K562 (cell line): Measurements from ENCODE around the gene UCP3. TPM values are rescaled to one million over a fixed set of nuclear protein-coding genes. Genes with fewer than 3 reads are reported as not detected.

Source experiments
- ARID1B ChIP-seq: fragments of 450-650 bp; IDR thresholded peaks from 2 replicates; pipeline ENCODE4 v1.6.1; 2016; ENCODE audit warnings: antibody characterized with exemption, mild to moderate bottlenecking, inconsistent platforms
- CEBPB ChIP-seq: fragments of 450-650 bp; IDR thresholded peaks from 2 replicates; pipeline ENCODE4 v1.6.1; 2016; ENCODE audit warnings: missing genetic modification characterization, missing compliant biosample characterization
- CEBPG ChIP-seq, 3 experiments: fragments of 200-800 bp in 1 of 3; sonication (Bioruptor generic) in 1 of 3; sonication (generic) in 1 of 3; formaldehyde crosslinking in 1 of 3; IDR thresholded peaks in 2 of 3; conservative IDR thresholded peaks in 1 of 3; 2 replicates each; pipeline versions ENCODE4 v1.6.1 to v1.8.0; 2016 to 2022; ENCODE audit warnings: missing compliant biosample characterization in 2 of 3, missing genetic modification characterization in 2 of 3, mild to moderate bottlenecking in 1 of 3, missing genetic modification reagents in 1 of 3
- FOS ChIP-seq: IDR thresholded peaks from 3 replicates; pipeline ENCODE4 v1.6.1; 2011; ENCODE audit not compliant: insufficient read length; ENCODE audit errors: extremely low read depth
- HDAC8 ChIP-seq: fragments of 450-650 bp; IDR thresholded peaks from 2 replicates; pipeline ENCODE4 v1.6.1; 2016; ENCODE audit warnings: mild to moderate bottlenecking, missing genetic modification characterization, moderate library complexity, missing compliant biosample characterization
- ILF3 ChIP-seq: fragments of 450-650 bp; IDR thresholded peaks from 2 replicates; pipeline ENCODE4 v1.6.1; 2018; ENCODE audit warnings: antibody characterized with exemption, mild to moderate bottlenecking, moderate library complexity, borderline replicate concordance
- JUN ChIP-seq, 2 experiments: sonication (generic) in 1 of 2; formaldehyde crosslinking in 1 of 2; IDR thresholded peaks; 2 replicates each; pipeline versions ENCODE4 v1.6.1 to v1.8.0; 2012 to 2022; ENCODE audit warnings: borderline replicate concordance in 2 of 2, mild to moderate bottlenecking in 2 of 2, improper control_type of control experiment in 1 of 2, low read depth in 1 of 2, low read length in 1 of 2, missing genetic modification reagents in 1 of 2
- MED1 ChIP-seq: sonication (generic); formaldehyde crosslinking; IDR thresholded peaks from 2 replicates; pipeline ENCODE4 v1.8.1; 2023; ENCODE audit warnings: missing genetic modification reagents, borderline replicate concordance
- MYNN ChIP-seq, 2 experiments: sonication (generic); formaldehyde crosslinking in 1 of 2; IDR thresholded peaks; 2 replicates each; pipeline versions ENCODE4 v1.5.0 to v1.6.1; 2016 to 2020; ENCODE audit warnings: antibody characterized with exemption in 1 of 2, missing genetic modification reagents in 1 of 2
- POLR2AphosphoS5 ChIP-seq: IDR thresholded peaks from 2 replicates; pipeline ENCODE4 v1.6.1; 2011; ENCODE audit warnings: mild to moderate bottlenecking, low read depth, low read length, moderate library complexity; ENCODE audit not compliant: control insufficient read depth, insufficient read depth
- RAD21 ChIP-seq, 2 experiments: fragments of 250-450 bp in 1 of 2; fragments of 450-650 bp in 1 of 2; sonication (Bioruptor Pico) in 1 of 2; formaldehyde crosslinking in 1 of 2; IDR thresholded peaks in 1 of 2; conservative IDR thresholded peaks in 1 of 2; 2 replicates each; pipeline versions ENCODE4 v1.4.0 to v1.8.0; 2020 to 2022; ENCODE audit warnings: mild to moderate bottlenecking in 2 of 2, moderate library complexity in 1 of 2
- SMARCE1 ChIP-seq: fragments of 450-650 bp; IDR thresholded peaks from 2 replicates; pipeline ENCODE4 v1.7.1; 2016; ENCODE audit warnings: mild to moderate bottlenecking
- TAF7 ChIP-seq: fragments of 450-650 bp; IDR thresholded peaks from 2 replicates; pipeline ENCODE4 v1.6.1; 2016; ENCODE audit warnings: missing genetic modification characterization, missing compliant biosample characterization
- ZNF232 ChIP-seq: sonication (generic); formaldehyde crosslinking; IDR thresholded peaks from 2 replicates; pipeline ENCODE4 v1.8.0; 2022; ENCODE audit warnings: mild to moderate bottlenecking, missing genetic modification reagents
- polyA plus RNA-seq, 8 experiments: library from polyadenylated mRNA; depleted of rRNA in 4 of 8; stranded (reverse) in 5 of 8; unstranded in 3 of 8; fragments of >200 nt; fragmentation: Nextera tagmentation in 2 of 8; fragmentation: Illumina TruSeq in 1 of 8; extraction: Ambion mirVana in 2 of 8; extraction: Trizol in 1 of 8; gene quantifications; 2 replicates each; pipeline versions ENCODE4 v1.2.1 to v1.2.3, GENCODE V29; 2011 to 2014; ENCODE audit warnings: inconsistent platforms in 1 of 8, missing spikeins in 1 of 8
- total RNA-seq, 7 experiments: library from RNA; depleted of rRNA in 6 of 7; stranded (reverse); fragments of >200 nt in 6 of 7; fragmentation: Illumina TruSeq in 2 of 7; extraction: Trizol in 2 of 7; gene quantifications; 2 replicates each; pipeline versions ENCODE4 v1.2.1 to v1.2.3, GENCODE V29; 2011 to 2021; ENCODE audit warnings: low replicate concordance in 1 of 7
- TF ChIP-seq, protein P1 (sequence below): fragments of 250-450 bp; sonication (Bioruptor Pico); IDR thresholded peaks from 2 replicates; pipeline ENCODE4 v1.5.0; 2022; ENCODE audit warnings: mild to moderate bottlenecking
- TF ChIP-seq, protein P2 (sequence below): fragments of 250-450 bp; sonication (Bioruptor Pico); IDR thresholded peaks from 2 replicates; pipeline ENCODE4 v1.5.0; 2021; ENCODE audit warnings: mild to moderate bottlenecking, borderline replicate concordance
- TF ChIP-seq, protein P3 (sequence below), 3 experiments: fragments of 200-800 bp in 1 of 3; fragments of 250-450 bp in 1 of 3; fragments of 450-650 bp in 1 of 3; sonication (Bioruptor Pico) in 1 of 3; sonication (Bioruptor generic) in 1 of 3; formaldehyde crosslinking in 1 of 3; IDR thresholded peaks; 2 replicates each; pipeline versions ENCODE4 v1.6.1 to v1.8.0; 2016 to 2022; ENCODE audit warnings: mild to moderate bottlenecking in 2 of 3, missing genetic modification characterization in 2 of 3, missing compliant biosample characterization in 1 of 3, moderate library complexity in 1 of 3

Gene UCP3
- total and polyA plus RNA-seq, 9 of the 15 experiments (the other 6 are each of a cell fraction or from before 2014, with no cell fraction given) = 0.05 to 0.65 (median 0.25) TPM; not detected in 2

DNA sequence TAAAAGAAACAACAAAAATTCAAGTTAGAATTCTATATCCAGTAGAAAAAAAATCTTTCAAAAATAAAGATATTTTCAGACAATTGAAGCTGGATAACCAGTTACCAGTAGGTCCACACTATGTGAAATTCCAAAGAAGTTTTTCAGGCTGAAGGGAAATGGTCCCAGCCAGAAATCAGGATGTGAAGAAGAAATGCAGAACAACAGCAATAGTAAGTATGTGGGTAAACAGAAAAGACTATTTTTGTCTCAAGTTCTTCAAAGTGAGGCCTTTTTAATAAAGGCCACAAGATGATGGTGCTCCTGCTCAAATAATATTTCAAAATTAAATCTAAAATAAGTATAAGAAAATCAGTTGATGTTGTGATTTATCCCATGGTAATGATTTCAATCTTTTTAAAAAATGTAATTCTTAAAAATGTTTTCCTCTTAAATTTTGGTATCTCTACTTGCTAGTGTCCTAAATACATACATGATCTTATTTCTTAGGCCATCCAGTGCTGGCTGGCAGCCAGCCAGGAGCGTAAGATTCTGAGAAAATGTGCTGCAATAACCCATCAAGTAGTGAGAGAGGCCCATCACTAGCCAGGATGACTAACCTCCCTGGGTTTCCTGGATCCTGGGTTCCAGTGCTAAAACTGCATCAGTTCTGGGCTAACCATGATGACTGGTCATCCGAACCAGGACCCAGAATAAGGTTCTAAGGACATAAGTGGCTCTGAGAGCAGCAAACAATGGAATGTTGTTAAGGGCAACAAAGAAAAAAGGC is 15.6 kb upstream of the UCP3 start (continued):
- TF ChIP-seq, protein P1, sequence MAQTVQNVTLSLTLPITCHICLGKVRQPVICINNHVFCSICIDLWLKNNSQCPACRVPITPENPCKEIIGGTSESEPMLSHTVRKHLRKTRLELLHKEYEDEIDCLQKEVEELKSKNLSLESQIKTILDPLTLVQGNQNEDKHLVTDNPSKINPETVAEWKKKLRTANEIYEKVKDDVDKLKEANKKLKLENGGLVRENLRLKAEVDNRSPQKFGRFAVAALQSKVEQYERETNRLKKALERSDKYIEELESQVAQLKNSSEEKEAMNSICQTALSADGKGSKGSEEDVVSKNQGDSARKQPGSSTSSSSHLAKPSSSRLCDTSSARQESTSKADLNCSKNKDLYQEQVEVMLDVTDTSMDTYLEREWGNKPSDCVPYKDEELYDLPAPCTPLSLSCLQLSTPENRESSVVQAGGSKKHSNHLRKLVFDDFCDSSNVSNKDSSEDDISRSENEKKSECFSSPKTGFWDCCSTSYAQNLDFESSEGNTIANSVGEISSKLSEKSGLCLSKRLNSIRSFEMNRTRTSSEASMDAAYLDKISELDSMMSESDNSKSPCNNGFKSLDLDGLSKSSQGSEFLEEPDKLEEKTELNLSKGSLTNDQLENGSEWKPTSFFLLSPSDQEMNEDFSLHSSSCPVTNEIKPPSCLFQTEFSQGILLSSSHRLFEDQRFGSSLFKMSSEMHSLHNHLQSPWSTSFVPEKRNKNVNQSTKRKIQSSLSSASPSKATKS (CRISPR knock-in tag) = no peak
- TF ChIP-seq JUN (IDR thresholded peaks at IDR 0.05; ENCODE audit: borderline replicate concordance, low read depth, low read length) = peak; percentile 61
- TF ChIP-seq JUN (CRISPR knock-in tag; IDR thresholded peaks at IDR 0.05; ENCODE audit: borderline replicate concordance) = no peak
- peak; percentile 88 for TF ChIP-seq CEBPB (tag)
- no peak for TF ChIP-seq FOS
- no peak for TF ChIP-seq HDAC8
- no peak for TF ChIP-seq TAF7 (tag)
- TF ChIP-seq MYNN (IDR thresholded peaks at IDR 0.05) = no peak
- TF ChIP-seq MYNN (CRISPR knock-in tag; IDR thresholded peaks at IDR 0.05) = no peak
- TF ChIP-seq CEBPG (CRISPR knock-in tag; IDR thresholded peaks at IDR 0.05) = peak; percentile 58; the same call in 1 of the 2 replicates
- peak; percentile 68 to 85 for TF ChIP-seq CEBPG (tag; conservative IDR thresholded peaks at IDR 0.05 in 1 of 2, IDR thresholded peaks at IDR 0.05 in 1 of 2)
- TF ChIP-seq MED1 (CRISPR knock-in tag) = no peak
- peak; percentile 22; the same call in 1 of the 2 replicates for TF ChIP-seq SMARCE1
- TF ChIP-seq, protein P2, sequence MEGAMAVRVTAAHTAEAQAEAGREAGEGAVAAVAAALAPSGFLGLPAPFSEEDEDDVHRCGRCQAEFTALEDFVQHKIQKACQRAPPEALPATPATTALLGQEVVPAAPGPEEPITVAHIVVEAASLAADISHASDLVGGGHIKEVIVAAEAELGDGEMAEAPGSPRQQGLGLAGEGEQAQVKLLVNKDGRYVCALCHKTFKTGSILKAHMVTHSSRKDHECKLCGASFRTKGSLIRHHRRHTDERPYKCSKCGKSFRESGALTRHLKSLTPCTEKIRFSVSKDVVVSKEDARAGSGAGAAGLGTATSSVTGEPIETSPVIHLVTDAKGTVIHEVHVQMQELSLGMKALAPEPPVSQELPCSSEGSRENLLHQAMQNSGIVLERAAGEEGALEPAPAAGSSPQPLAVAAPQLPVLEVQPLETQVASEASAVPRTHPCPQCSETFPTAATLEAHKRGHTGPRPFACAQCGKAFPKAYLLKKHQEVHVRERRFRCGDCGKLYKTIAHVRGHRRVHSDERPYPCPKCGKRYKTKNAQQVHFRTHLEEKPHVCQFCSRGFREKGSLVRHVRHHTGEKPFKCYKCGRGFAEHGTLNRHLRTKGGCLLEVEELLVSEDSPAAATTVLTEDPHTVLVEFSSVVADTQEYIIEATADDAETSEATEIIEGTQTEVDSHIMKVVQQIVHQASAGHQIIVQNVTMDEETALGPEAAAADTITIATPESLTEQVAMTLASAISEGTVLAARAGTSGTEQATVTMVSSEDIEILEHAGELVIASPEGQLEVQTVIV (CRISPR knock-in tag) = no peak
- TF ChIP-seq RAD21 (CRISPR knock-in tag; conservative IDR thresholded peaks at IDR 0.05 in 1 of 2, IDR thresholded peaks at IDR 0.05 in 1 of 2) = no peak
- no peak for TF ChIP-seq POLR2AphosphoS5
- TF ChIP-seq, protein P3, sequence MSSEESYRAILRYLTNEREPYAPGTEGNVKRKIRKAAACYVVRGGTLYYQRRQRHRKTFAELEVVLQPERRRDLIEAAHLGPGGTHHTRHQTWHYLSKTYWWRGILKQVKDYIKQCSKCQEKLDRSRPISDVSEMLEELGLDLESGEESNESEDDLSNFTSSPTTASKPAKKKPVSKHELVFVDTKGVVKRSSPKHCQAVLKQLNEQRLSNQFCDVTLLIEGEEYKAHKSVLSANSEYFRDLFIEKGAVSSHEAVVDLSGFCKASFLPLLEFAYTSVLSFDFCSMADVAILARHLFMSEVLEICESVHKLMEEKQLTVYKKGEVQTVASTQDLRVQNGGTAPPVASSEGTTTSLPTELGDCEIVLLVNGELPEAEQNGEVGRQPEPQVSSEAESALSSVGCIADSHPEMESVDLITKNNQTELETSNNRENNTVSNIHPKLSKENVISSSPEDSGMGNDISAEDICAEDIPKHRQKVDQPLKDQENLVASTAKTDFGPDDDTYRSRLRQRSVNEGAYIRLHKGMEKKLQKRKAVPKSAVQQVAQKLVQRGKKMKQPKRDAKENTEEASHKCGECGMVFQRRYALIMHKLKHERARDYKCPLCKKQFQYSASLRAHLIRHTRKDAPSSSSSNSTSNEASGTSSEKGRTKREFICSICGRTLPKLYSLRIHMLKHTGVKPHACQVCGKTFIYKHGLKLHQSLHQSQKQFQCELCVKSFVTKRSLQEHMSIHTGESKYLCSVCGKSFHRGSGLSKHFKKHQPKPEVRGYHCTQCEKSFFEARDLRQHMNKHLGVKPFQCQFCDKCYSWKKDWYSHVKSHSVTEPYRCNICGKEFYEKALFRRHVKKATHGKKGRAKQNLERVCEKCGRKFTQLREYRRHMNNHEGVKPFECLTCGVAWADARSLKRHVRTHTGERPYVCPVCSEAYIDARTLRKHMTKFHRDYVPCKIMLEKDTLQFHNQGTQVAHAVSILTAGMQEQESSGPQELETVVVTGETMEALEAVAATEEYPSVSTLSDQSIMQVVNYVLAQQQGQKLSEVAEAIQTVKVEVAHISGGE (CRISPR knock-in tag; IDR thresholded peaks at IDR 0.05) = no peak
- TF ChIP-seq ZNF232 = no peak
- peak; percentile 43; the same call in 1 of the 2 replicates for TF ChIP-seq ARID1B
- no peak for TF ChIP-seq ILF3
